T-helper 17 cell (primary cell): ENCODE measurements around the gene SLC35E4. TPM values are rescaled to one million over a fixed set of nuclear protein-coding genes. Genes with fewer than 3 reads are reported as not detected.

Experiments used
- ATAC-seq: fragments of 150-1000 bp; cut with Tn5 transposase; 2 replicates; pipeline ENCODE4 v1.10.0; 2021; ENCODE audit warnings: mild to moderate bottlenecking, moderate library complexity
- DNase-seq, 3 donors: peaks; one replicate each; pipeline versions ENCODE4 v3.0.0 to v3.0.0-alpha.2; 2020 to 2021
- H3K9me3 ChIP-seq: one replicate; pipeline ENCODE4 v1.7.0; 2013; ENCODE audit warnings: low read length, mild to moderate bottlenecking; ENCODE audit not compliant: control insufficient read depth, poor library complexity, severe bottlenecking
- H3K27ac Mint-ChIP-seq: one replicate; pipeline ENCODE4 v1.8.0; 2022; ENCODE audit warnings: mild to moderate bottlenecking, moderate library complexity, mixed read lengths
- H3K27me3 Mint-ChIP-seq: one replicate; pipeline ENCODE4 v1.8.0; 2022; ENCODE audit warnings: mixed read lengths
- H3K36me3 Mint-ChIP-seq: one replicate; pipeline ENCODE4 v1.8.0; 2022; ENCODE audit warnings: low read depth, mixed read lengths
- H3K4me1 Mint-ChIP-seq: one replicate; pipeline ENCODE4 v1.8.0; 2022; ENCODE audit warnings: mild to moderate bottlenecking, mixed read lengths
- H3K4me3 Mint-ChIP-seq: one replicate; pipeline ENCODE4 v1.8.0; 2022; ENCODE audit warnings: mild to moderate bottlenecking, moderate library complexity, mixed read lengths
- total RNA-seq, 4 donors: library from RNA in 2 of 4; stranded (reverse) in 2 of 4; gene quantifications; one replicate each; pipeline ENCODE4 v1.2.3 and lab custom pipeline; 2022 to 2026

SLC35E4 gene
- total RNA-seq, 2 donors from 2014 or later = 3.8 to 5.7 TPM

- no peaks in the 10 kb centered on the region for H3K9me3 ChIP-seq
- peaks cover 15% of the 10 kb centered on the region for H3K4me1 Mint-ChIP-seq
- no peaks in the 10 kb centered on the region for H3K27me3 Mint-ChIP-seq
- H3K27ac Mint-ChIP-seq = peak overlapping the region; percentile 47
- H3K36me3 Mint-ChIP-seq = no peaks in the 10 kb centered on the region
- H3K4me3 Mint-ChIP-seq = peak overlapping the region; percentile 19
- peak; percentile 53 for ATAC-seq
- DNase-seq = peak in 1 of 3 donors; percentile 22
These were observed 30.0 kb upstream of the SLC35E4 start for GRCh38 chr22:30605449-30606110.

GRCh38 chr22:30606455-30607299 lies 28.9 kb upstream of the SLC35E4 start, which contains the start of gene TCN2:
TSS of gene TCN2 (plus strand) at chr22:30607174. CDS start at chr22:30607332, 158 bp downstream.
- ATAC-seq (peak; percentile 65), DNase-seq (no peak)
- H3K9me3 ChIP-seq = no peaks in the 10 kb centered on the region
- H3K27me3 Mint-ChIP-seq = peaks cover 6% of the 10 kb centered on the region
- H3K27ac Mint-ChIP-seq = peak within 1 kb of the TSS; percentile 68
- H3K36me3 Mint-ChIP-seq = no peaks in the 10 kb centered on the region
- H3K4me1 Mint-ChIP-seq = peaks cover 15% of the 10 kb centered on the region
- peak within 1 kb of the TSS; percentile 90 for H3K4me3 Mint-ChIP-seq

GRCh38 chr22:30607300-30607930 lies 28.2 kb upstream of the SLC35E4 start:
- ATAC-seq = no peak
- no peaks in the 10 kb centered on the region for H3K36me3 Mint-ChIP-seq
- DNase-seq = no peak
- peak overlapping the region; percentile 90 for H3K4me3 Mint-ChIP-seq
- H3K27ac Mint-ChIP-seq = peak overlapping the region; percentile 68
- H3K4me1 Mint-ChIP-seq = peaks cover 13% of the 10 kb centered on the region
- H3K27me3 Mint-ChIP-seq = peaks cover 6% of the 10 kb centered on the region
- H3K9me3 ChIP-seq = no peaks in the 10 kb centered on the region

GRCh38 chr22:30607939-30608338 lies 27.6 kb upstream of the SLC35E4 start:
- Mint-ChIP-seq H3K4me3 (no peak overlapping the region), H3K27me3 (peaks cover 6% of the 10 kb centered on the region)

GRCh38 chr22:30609260-30610185 lies 26.1 kb upstream of the SLC35E4 start:
- no peaks in the 10 kb centered on the region for H3K9me3 ChIP-seq
- ATAC-seq (peak; percentile 38), DNase-seq (no peak)
- Mint-ChIP-seq H3K36me3 (peaks cover 3% of the 10 kb centered on the region), H3K4me1 (peaks cover 15% of the 10 kb centered on the region), H3K27me3 (peaks cover 12% of the 10 kb centered on the region), H3K4me3 (no peak overlapping the region), H3K27ac (peak overlapping the region; percentile 53)

More at GRCh38 chr22:30607939-30608338, 27.6 kb upstream of the SLC35E4 start:
- H3K4me1 Mint-ChIP-seq = peaks cover 13% of the 10 kb centered on the region
- no peaks in the 10 kb centered on the region for H3K9me3 ChIP-seq
- peak overlapping the region; percentile 68 for H3K27ac Mint-ChIP-seq
- no peak for ATAC-seq
- no peaks in the 10 kb centered on the region for H3K36me3 Mint-ChIP-seq
- no peak for DNase-seq

- no peak for ATAC-seq
- no peaks in the 10 kb centered on the region for H3K9me3 ChIP-seq
- Mint-ChIP-seq H3K27ac (no peak overlapping the region), H3K27me3 (peaks cover 12% of the 10 kb centered on the region), H3K4me3 (no peak overlapping the region), H3K36me3 (peaks cover 3% of the 10 kb centered on the region), H3K4me1 (peaks cover 15% of the 10 kb centered on the region)
- DNase-seq = no peak
These were observed 25.3 kb upstream of the SLC35E4 start for GRCh38 chr22:30610299-30610698.

- Mint-ChIP-seq H3K27me3 (peaks cover 12% of the 10 kb centered on the region), H3K36me3 (peaks cover 3% of the 10 kb centered on the region), H3K27ac (no peak overlapping the region), H3K4me1 (peaks cover 16% of the 10 kb centered on the region), H3K4me3 (no peak overlapping the region)
- no peak for ATAC-seq
- DNase-seq = no peak
- no peaks in the 10 kb centered on the region for H3K9me3 ChIP-seq
These were observed 24.4 kb upstream of the SLC35E4 start for GRCh38 chr22:30611197-30611596.

- H3K9me3 ChIP-seq = no peaks in the 10 kb centered on the region
- no peak overlapping the region for H3K4me3 Mint-ChIP-seq
- H3K27me3 Mint-ChIP-seq = peaks cover 20% of the 10 kb centered on the region
- no peak for ATAC-seq
- DNase-seq = no peak
- H3K36me3 Mint-ChIP-seq = peaks cover 6% of the 10 kb centered on the region
- peaks cover 8% of the 10 kb centered on the region for H3K4me1 Mint-ChIP-seq
- no peak overlapping the region for H3K27ac Mint-ChIP-seq
These were observed 22.8 kb upstream of the SLC35E4 start for GRCh38 chr22:30612789-30613188.

- Mint-ChIP-seq H3K27ac (no peak overlapping the region), H3K4me1 (peaks cover 7% of the 10 kb centered on the region), H3K27me3 (peaks cover 20% of the 10 kb centered on the region), H3K36me3 (peaks cover 6% of the 10 kb centered on the region), H3K4me3 (no peak overlapping the region)
- no peaks in the 10 kb centered on the region for H3K9me3 ChIP-seq
- ATAC-seq (no peak), DNase-seq (no peak)
These were observed 21.3 kb upstream of the SLC35E4 start for GRCh38 chr22:30614268-30614667.

GRCh38 chr22:30614879-30615278 lies 20.7 kb upstream of the SLC35E4 start:
- no peaks in the 10 kb centered on the region for H3K9me3 ChIP-seq
- Mint-ChIP-seq H3K27ac (no peak overlapping the region), H3K36me3 (peaks cover 6% of the 10 kb centered on the region), H3K27me3 (peaks cover 20% of the 10 kb centered on the region), H3K4me3 (no peak overlapping the region), H3K4me1 (peaks cover 5% of the 10 kb centered on the region)
- no peak for ATAC-seq
- DNase-seq = no peak

- ATAC-seq (no peak), DNase-seq (no peak)
- peaks cover 5% of the 10 kb centered on the region for H3K4me1 Mint-ChIP-seq
- peaks cover 6% of the 10 kb centered on the region for H3K36me3 Mint-ChIP-seq
- H3K4me3 Mint-ChIP-seq = no peak overlapping the region
- H3K9me3 ChIP-seq = no peaks in the 10 kb centered on the region
- H3K27me3 Mint-ChIP-seq = peaks cover 20% of the 10 kb centered on the region
- no peak overlapping the region for H3K27ac Mint-ChIP-seq
These were observed 20.0 kb upstream of the SLC35E4 start for GRCh38 chr22:30615543-30615954.

GRCh38 chr22:30617819-30618218 lies 17.8 kb upstream of the SLC35E4 start:
- Mint-ChIP-seq H3K4me3 (no peak overlapping the region), H3K27ac (no peak overlapping the region), H3K27me3 (peaks cover 19% of the 10 kb centered on the region), H3K36me3 (peaks cover 6% of the 10 kb centered on the region), H3K4me1 (peaks cover 6% of the 10 kb centered on the region)
- DNase-seq (no peak), ATAC-seq (no peak)
- H3K9me3 ChIP-seq = no peaks in the 10 kb centered on the region
